ENCODE data around the gene PLXNA2. TPM values are rescaled to one million over a fixed set of nuclear protein-coding genes. Genes with fewer than 3 reads are reported as not detected.

Gene PLXNA2
- polyA plus RNA-seq, 1 of the 3 experiments (the other 2 are of a cell fraction): 8.5 TPM

DNA sequence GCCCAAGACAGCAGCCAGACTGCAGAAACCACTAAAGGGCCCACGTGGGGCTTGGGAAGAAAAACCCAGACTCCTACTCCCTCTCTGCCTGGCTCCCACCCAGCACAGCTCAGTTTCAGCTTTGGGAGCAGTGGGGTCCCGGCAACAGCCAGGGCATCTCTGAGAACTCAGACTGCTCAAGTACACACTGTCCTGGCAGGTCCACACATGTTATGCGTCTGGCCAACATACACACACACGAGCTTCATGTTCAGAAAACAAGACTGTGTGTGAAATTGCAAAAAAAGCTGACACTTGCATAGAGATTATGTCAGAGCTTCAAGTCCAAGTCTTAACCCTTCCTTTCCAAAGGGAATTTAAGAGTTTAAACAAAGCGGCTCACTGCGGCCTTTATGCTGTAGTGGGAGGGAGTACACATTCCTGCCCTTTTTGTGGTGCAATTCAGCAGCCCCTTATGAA, 196.7 kb downstream of the PLXNA2 start:
- H3K27ac ChIP-seq (ENCODE audit: low read depth in 2 of 2, low read length in 1 of 2): no peak overlapping the region
- peaks cover 43 to 73% of the 10 kb centered on the region in 2 experiments for H3K36me3 ChIP-seq (replicated peaks in 1 of 2; ENCODE audit: control insufficient read depth in 1 of 2, insufficient read depth in 2 of 2, low read length in 1 of 2)
- no peak for TF ChIP-seq JUND (IDR thresholded peaks at IDR 0.05)
- TF ChIP-seq GATA2 (CRISPR knock-in tag; IDR thresholded peaks at IDR 0.05): no peak
- no peak for TF ChIP-seq MXI1 (IDR thresholded peaks at IDR 0.05; ENCODE audit: low read depth, low read length)
- TF ChIP-seq, protein P1, sequence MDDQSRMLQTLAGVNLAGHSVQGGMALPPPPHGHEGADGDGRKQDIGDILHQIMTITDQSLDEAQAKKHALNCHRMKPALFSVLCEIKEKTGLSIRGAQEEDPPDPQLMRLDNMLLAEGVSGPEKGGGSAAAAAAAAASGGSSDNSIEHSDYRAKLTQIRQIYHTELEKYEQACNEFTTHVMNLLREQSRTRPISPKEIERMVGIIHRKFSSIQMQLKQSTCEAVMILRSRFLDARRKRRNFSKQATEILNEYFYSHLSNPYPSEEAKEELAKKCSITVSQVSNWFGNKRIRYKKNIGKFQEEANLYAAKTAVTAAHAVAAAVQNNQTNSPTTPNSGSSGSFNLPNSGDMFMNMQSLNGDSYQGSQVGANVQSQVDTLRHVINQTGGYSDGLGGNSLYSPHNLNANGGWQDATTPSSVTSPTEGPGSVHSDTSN (IDR thresholded peaks at IDR 0.05): no peak
- TF ChIP-seq TCF12 (IDR thresholded peaks at IDR 0.05): no peak
- no peak for TF ChIP-seq RXRA (IDR thresholded peaks at IDR 0.05; ENCODE audit: borderline replicate concordance, low read depth)
- no peak for TF ChIP-seq EZH2phosphoT487 (IDR thresholded peaks at IDR 0.05; ENCODE audit: borderline replicate concordance, low read depth)
- TF ChIP-seq, protein P2, sequence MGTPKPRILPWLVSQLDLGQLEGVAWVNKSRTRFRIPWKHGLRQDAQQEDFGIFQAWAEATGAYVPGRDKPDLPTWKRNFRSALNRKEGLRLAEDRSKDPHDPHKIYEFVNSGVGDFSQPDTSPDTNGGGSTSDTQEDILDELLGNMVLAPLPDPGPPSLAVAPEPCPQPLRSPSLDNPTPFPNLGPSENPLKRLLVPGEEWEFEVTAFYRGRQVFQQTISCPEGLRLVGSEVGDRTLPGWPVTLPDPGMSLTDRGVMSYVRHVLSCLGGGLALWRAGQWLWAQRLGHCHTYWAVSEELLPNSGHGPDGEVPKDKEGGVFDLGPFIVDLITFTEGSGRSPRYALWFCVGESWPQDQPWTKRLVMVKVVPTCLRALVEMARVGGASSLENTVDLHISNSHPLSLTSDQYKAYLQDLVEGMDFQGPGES (IDR thresholded peaks at IDR 0.05; ENCODE audit: low read depth, low read length): no peak
- TF ChIP-seq, protein P3, sequence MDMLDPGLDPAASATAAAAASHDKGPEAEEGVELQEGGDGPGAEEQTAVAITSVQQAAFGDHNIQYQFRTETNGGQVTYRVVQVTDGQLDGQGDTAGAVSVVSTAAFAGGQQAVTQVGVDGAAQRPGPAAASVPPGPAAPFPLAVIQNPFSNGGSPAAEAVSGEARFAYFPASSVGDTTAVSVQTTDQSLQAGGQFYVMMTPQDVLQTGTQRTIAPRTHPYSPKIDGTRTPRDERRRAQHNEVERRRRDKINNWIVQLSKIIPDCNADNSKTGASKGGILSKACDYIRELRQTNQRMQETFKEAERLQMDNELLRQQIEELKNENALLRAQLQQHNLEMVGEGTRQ (IDR thresholded peaks at IDR 0.05; ENCODE audit: borderline replicate concordance, low read depth, low read length): no peak
- TF ChIP-seq EP300 (IDR thresholded peaks at IDR 0.05; ENCODE audit: borderline replicate concordance in 1 of 2, low read depth in 1 of 2, low read length in 1 of 2): no peak
- no peak for TF ChIP-seq MEF2A (IDR thresholded peaks at IDR 0.05; ENCODE audit: borderline replicate concordance, low read depth)
- TF ChIP-seq RAD21 (IDR thresholded peaks at IDR 0.05; ENCODE audit: low read length): no peak
- no peaks in the 10 kb centered on the region for H3K79me2 ChIP-seq (ENCODE audit: insufficient read depth)
- H4K20me1 ChIP-seq (ENCODE audit: insufficient read depth): no peaks in the 10 kb centered on the region
- no peak overlapping the region for H3K4me3 ChIP-seq (ENCODE audit: low read depth in 2 of 2, low read length in 1 of 2)
- no peak overlapping the region for H3K4me2 ChIP-seq
- peaks cover 3% of the 10 kb centered on the region for H3F3A ChIP-seq (replicated peaks; ENCODE audit: insufficient read depth)
- H3K9ac ChIP-seq: no peak overlapping the region
- no peak overlapping the region for H2AFZ ChIP-seq (ENCODE audit: low read depth)
- no peak for DNase-seq
- WGBS (ENCODE audit: low lambda C conversion rate): 89% methylated on average over 6 of the region's 6 CpGs
- H3K27me3 ChIP-seq (ENCODE audit: insufficient read depth): no peaks in the 10 kb centered on the region
- peaks cover 0 to 5% of the 10 kb centered on the region in 2 experiments; a peak in 1 of 4 replicates for H3K4me1 ChIP-seq (ENCODE audit: control insufficient read depth in 1 of 2, insufficient read depth in 2 of 2, low read depth in 1 of 2, low read length in 1 of 2)
- no peaks in the 10 kb centered on the region for H3K9me3 ChIP-seq
- no peaks in the 10 kb centered on the region for H3K9me2 ChIP-seq
- ChIA-PET POLR2A (interaction anchor here (0.8 kb wide), 1 partner anchor 22 kb away, joined by 3 read pairs; no protein-coding TSS in a partner anchor), CTCF (interaction anchor here (0.8 to 2.8 kb wide), 9 partner anchors 8 to 198 kb away, joined by 3 to 16 read pairs (median 3); no protein-coding TSS in a partner anchor)

DNA sequence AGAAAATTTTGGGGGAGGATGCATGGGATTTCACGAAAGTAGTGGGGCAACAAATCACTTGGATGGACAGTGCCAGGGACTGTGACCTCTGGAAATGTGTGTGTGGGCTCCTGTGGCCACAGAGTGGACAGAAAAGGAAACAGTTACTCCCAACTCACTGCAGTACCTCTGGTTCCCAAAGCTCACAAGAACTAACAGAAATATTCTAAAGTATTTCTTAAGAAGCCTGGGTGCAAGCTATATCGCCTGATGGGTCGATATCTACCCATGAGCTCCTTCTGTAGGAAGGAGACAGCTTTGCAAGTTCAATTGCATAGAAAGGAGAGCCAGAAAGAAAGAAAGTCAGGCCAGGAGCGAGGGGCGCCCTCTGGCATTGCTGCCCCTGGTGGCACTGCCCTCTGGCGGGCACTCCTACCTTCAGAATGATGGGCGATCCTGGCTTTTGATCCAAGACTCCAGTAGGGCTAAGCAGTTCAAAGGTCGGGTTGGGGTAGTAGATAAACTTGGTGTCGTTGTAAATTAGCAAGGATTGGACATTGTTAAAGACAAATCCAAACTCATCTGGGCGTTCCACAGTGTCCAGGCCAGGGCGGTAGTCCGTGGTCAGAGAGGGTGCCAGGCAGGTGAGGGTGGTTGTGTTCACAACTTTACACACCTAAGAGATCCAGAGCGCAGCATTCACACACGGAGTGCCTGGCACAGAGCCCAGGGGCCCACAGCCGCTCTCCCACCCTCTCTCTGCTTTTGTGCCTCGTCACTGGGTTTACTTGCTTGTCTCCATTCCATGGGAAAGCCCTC, 198.5 kb downstream of the PLXNA2 start:
- Histone ChIP-seq H3K27me3 (ENCODE audit: insufficient read depth) (no peaks in the 10 kb centered on the region), H3F3A (replicated peaks; ENCODE audit: insufficient read depth) (peaks cover 3% of the 10 kb centered on the region), H3K9me3 (no peaks in the 10 kb centered on the region), H3K9ac (no peak overlapping the region), H2AFZ (ENCODE audit: low read depth) (no peak overlapping the region), H3K4me1 (ENCODE audit: control insufficient read depth in 1 of 2, insufficient read depth in 2 of 2, low read depth in 1 of 2, low read length in 1 of 2) (peaks cover 0 to 5% of the 10 kb centered on the region in 2 experiments; a peak in 1 of 4 replicates), H3K4me2 (no peak overlapping the region), H3K4me3 (ENCODE audit: low read depth in 2 of 2, low read length in 1 of 2) (no peak overlapping the region), H3K9me2 (no peaks in the 10 kb centered on the region), H4K20me1 (ENCODE audit: insufficient read depth) (no peaks in the 10 kb centered on the region), H3K79me2 (ENCODE audit: insufficient read depth) (no peaks in the 10 kb centered on the region), H3K27ac (ENCODE audit: low read depth in 2 of 2, low read length in 1 of 2) (no peak overlapping the region), H3K36me3 (replicated peaks in 1 of 2; ENCODE audit: control insufficient read depth in 1 of 2, insufficient read depth in 2 of 2, low read length in 1 of 2) (peaks cover 37 to 76% of the 10 kb centered on the region in 2 experiments)
- POLR2A ChIA-PET: no interaction called here
- CTCF ChIA-PET: interaction anchor here (0.6 to 5.9 kb wide), 7 partner anchors 11 to 1162 kb away, joined by 3 to 56 read pairs (median 3); partner anchors contain the start of gene PLXNA2
- TF ChIP-seq TCF12 (IDR thresholded peaks at IDR 0.05) (no peak), SIN3A (IDR thresholded peaks at IDR 0.05; ENCODE audit: borderline replicate concordance, low read depth, low read length) (no peak), RFX5 (IDR thresholded peaks at IDR 0.05; ENCODE audit: low read length) (no peak)
- TF ChIP-seq, protein P4, sequence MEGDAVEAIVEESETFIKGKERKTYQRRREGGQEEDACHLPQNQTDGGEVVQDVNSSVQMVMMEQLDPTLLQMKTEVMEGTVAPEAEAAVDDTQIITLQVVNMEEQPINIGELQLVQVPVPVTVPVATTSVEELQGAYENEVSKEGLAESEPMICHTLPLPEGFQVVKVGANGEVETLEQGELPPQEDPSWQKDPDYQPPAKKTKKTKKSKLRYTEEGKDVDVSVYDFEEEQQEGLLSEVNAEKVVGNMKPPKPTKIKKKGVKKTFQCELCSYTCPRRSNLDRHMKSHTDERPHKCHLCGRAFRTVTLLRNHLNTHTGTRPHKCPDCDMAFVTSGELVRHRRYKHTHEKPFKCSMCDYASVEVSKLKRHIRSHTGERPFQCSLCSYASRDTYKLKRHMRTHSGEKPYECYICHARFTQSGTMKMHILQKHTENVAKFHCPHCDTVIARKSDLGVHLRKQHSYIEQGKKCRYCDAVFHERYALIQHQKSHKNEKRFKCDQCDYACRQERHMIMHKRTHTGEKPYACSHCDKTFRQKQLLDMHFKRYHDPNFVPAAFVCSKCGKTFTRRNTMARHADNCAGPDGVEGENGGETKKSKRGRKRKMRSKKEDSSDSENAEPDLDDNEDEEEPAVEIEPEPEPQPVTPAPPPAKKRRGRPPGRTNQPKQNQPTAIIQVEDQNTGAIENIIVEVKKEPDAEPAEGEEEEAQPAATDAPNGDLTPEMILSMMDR (IDR thresholded peaks at IDR 0.05): 0 out of 2 replicates have a peak, but pooled peaks have one; percentile 11
- 84% methylated on average over 15 of the region's 16 CpGs for WGBS (ENCODE audit: low lambda C conversion rate)
- DNase-seq: no peak

All from SK-N-SH (cell line).